Spleen (tissue), 7 donors: ENCODE measurements around the gene CDC42EP1.

Experiments
- POLR2A ChIP-seq, 3 donors: fragments of 450-650 bp; IDR thresholded peaks; one replicate each; pipeline ENCODE4 v1.5.1; 2017; ENCODE audit warnings: antibody characterized with exemption in 3 of 3, mild to moderate bottlenecking in 1 of 3
- POLR2AphosphoS5 ChIP-seq, 3 donors: sonication (generic); formaldehyde crosslinking; IDR thresholded peaks; one replicate each; pipeline ENCODE4 v1.5.1; 2017; ENCODE audit warnings: antibody characterized with exemption in 3 of 3
- TF ChIP-seq, protein P1 (sequence below), 11 experiments: fragments of 200-600 bp in 7 of 11; fragments of 450-650 bp in 4 of 11; sonication (generic) in 4 of 11; IDR thresholded peaks in 8 of 11; conservative IDR thresholded peaks in 3 of 11; 1 replicate in 7 of 11; 2 replicates in 4 of 11; pipeline versions ENCODE4 v1.4.0 to v1.8.0; 2016 to 2021; ENCODE audit warnings: antibody characterized with exemption in 11 of 11, inconsistent platforms in 4 of 11, mild to moderate bottlenecking in 1 of 11
- donor health status: DM: no; HTN: no; CAD: no; lungs with moderate emphysema.
- donor health status: DM: no; HTN: no; CAD: no.
- donor health status: DM: no; HTN: no; CAD: no.

DNA sequence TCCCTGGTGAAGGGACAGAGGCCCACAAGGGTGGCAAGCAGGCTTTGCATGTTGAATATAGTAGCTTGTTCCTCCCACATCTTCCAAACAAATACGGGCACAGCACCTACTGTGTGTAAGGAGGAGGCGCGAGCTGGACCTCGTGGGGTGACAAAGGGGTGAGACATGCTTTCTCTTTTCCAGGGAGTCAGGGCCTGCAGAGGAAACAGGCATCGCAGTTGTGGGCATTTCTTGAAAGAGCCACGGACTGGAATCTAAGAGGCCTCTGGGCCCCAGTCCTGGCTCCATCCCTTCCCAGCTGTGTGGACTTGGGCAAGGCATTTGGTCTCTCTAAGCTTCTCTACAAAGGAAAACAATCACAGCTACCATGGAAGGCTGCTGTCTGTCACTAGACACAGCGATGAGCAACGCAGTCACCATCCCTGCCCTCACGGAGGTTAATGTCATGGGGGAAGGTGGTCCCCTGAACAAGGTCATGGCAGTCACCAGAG lies 13.0 kb upstream of the CDC42EP1 start:
- TF ChIP-seq, protein P1, sequence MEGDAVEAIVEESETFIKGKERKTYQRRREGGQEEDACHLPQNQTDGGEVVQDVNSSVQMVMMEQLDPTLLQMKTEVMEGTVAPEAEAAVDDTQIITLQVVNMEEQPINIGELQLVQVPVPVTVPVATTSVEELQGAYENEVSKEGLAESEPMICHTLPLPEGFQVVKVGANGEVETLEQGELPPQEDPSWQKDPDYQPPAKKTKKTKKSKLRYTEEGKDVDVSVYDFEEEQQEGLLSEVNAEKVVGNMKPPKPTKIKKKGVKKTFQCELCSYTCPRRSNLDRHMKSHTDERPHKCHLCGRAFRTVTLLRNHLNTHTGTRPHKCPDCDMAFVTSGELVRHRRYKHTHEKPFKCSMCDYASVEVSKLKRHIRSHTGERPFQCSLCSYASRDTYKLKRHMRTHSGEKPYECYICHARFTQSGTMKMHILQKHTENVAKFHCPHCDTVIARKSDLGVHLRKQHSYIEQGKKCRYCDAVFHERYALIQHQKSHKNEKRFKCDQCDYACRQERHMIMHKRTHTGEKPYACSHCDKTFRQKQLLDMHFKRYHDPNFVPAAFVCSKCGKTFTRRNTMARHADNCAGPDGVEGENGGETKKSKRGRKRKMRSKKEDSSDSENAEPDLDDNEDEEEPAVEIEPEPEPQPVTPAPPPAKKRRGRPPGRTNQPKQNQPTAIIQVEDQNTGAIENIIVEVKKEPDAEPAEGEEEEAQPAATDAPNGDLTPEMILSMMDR (IDR thresholded peaks at IDR 0.05 in 8 of 11, conservative IDR thresholded peaks at IDR 0.05 in 3 of 11), result no peak
- TF ChIP-seq POLR2AphosphoS5 (IDR thresholded peaks at IDR 0.05), result no peak
- no peak for TF ChIP-seq POLR2A (IDR thresholded peaks at IDR 0.05)
